ENCODE data around the gene OCA2. TPM values are rescaled to one million over a fixed set of nuclear protein-coding genes. Genes with fewer than 3 reads are reported as not detected.

Gene OCA2
- total and polyA plus RNA-seq, 2 donors from 2014 or later, result 0.45 to 2.5 TPM

DNA sequence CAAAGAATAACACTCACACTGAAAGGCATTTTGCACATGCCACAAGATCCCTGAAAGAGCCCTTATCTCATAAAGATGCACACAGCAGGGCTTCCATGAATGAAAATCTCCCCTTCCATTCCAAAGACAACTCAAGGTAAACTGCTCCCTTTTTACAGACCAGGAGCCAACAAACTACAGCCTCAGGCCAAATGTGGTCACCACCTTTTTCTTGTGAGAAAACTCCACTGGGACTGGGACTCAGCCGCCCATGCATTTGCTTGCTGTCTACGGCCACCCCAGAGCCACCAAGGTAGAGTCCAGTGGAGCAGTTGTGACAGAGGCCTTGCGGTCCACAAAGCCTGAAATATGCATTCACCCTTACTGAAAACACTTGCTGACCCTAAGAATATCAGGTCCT lies 334.8 kb downstream of the OCA2 start:
- H3K9ac ChIP-seq (ENCODE audit: low read length in 3 of 3), result no peak overlapping the region
- no peak for DNase-seq
- H3K36me3 ChIP-seq (ENCODE audit: control insufficient read depth in 2 of 3, insufficient read depth in 3 of 3, low read length in 3 of 3), result no peaks in the 10 kb centered on the region
- no peak overlapping the region for H3K4me3 ChIP-seq (ENCODE audit: low read length in 3 of 3)
- FAIRE-seq, result no peak
- H3K9me3 ChIP-seq (ENCODE audit: control insufficient read depth in 2 of 3, insufficient read depth in 1 of 3, low read length in 3 of 3), result no peaks in the 10 kb centered on the region
- TF ChIP-seq, protein P1, sequence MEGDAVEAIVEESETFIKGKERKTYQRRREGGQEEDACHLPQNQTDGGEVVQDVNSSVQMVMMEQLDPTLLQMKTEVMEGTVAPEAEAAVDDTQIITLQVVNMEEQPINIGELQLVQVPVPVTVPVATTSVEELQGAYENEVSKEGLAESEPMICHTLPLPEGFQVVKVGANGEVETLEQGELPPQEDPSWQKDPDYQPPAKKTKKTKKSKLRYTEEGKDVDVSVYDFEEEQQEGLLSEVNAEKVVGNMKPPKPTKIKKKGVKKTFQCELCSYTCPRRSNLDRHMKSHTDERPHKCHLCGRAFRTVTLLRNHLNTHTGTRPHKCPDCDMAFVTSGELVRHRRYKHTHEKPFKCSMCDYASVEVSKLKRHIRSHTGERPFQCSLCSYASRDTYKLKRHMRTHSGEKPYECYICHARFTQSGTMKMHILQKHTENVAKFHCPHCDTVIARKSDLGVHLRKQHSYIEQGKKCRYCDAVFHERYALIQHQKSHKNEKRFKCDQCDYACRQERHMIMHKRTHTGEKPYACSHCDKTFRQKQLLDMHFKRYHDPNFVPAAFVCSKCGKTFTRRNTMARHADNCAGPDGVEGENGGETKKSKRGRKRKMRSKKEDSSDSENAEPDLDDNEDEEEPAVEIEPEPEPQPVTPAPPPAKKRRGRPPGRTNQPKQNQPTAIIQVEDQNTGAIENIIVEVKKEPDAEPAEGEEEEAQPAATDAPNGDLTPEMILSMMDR (IDR thresholded peaks at IDR 0.05; ENCODE audit: borderline replicate concordance, extremely low read depth, insufficient read depth), result no peak
- intact Hi-C loops (cut with DNase I), result no loop called here
- no peaks in the 10 kb centered on the region for H3K4me1 ChIP-seq (ENCODE audit: control insufficient read depth in 2 of 3, insufficient read depth in 2 of 3, low read depth in 1 of 3, low read length in 3 of 3)
- no peak overlapping the region for H3K27ac ChIP-seq (ENCODE audit: low read depth in 2 of 2, low read length in 2 of 2)
- H3K27me3 ChIP-seq (ENCODE audit: control insufficient read depth, insufficient read depth, low read length), result no peaks in the 10 kb centered on the region

DNA sequence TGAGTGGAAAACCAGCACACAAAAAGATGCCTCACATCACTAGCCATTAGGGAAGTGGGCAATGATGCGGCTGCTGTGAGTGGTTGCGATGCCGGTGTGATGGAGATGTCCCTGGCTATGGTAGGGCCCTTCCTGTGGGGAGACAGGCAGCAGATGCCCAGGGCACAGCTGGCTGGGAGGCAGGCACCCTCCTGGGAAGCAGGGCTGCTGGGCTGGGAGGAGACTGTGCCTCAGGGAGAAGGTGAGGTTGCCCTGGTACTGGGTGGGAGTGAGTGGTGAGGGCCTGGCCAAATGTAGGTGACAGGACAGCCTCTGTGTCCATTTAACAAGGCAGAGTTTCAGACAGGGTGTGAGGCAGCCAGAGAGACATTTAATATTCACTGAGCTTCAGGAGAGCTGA lies 335.6 kb downstream of the OCA2 start:
- DNase-seq (no peak), FAIRE-seq (no peak)
- no peaks in the 10 kb centered on the region for H3K27me3 ChIP-seq (ENCODE audit: control insufficient read depth, insufficient read depth, low read length)
- H3K9ac ChIP-seq (ENCODE audit: low read length in 3 of 3), result no peak overlapping the region
- H3K4me3 ChIP-seq (ENCODE audit: low read length in 3 of 3), result no peak overlapping the region
- no peaks in the 10 kb centered on the region for H3K4me1 ChIP-seq (ENCODE audit: control insufficient read depth in 2 of 3, insufficient read depth in 2 of 3, low read depth in 1 of 3, low read length in 3 of 3)
- TF ChIP-seq, protein P1 (IDR thresholded peaks at IDR 0.05; ENCODE audit: borderline replicate concordance, extremely low read depth, insufficient read depth), result no peak
- H3K36me3 ChIP-seq (ENCODE audit: control insufficient read depth in 2 of 3, insufficient read depth in 3 of 3, low read length in 3 of 3), result no peaks in the 10 kb centered on the region
- intact Hi-C loops (cut with DNase I), result no loop called here
- no peaks in the 10 kb centered on the region for H3K9me3 ChIP-seq (ENCODE audit: control insufficient read depth in 2 of 3, insufficient read depth in 1 of 3, low read length in 3 of 3)
- no peak overlapping the region for H3K27ac ChIP-seq (ENCODE audit: low read depth in 2 of 2, low read length in 2 of 2)

DNA sequence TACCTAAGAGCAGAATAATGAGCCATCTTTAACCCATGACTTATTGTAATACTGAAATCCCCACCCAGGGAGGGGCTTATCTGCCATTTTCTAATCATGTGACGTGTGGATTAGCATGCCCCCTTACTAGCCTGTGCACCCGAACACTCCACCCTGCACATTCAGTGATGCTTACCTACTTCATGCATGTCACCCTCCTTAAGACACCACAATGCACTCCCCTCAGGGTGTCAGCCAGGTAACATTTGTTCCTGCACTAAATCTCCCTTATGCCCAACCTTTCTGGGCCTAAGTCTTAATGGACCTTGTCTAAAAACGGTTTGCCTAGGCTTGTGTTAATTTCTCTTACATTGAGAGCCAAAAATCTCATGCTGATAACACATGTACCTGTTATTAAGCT lies 336.6 kb downstream of the OCA2 start:
- Histone ChIP-seq H3K36me3 (ENCODE audit: control insufficient read depth in 2 of 3, insufficient read depth in 3 of 3, low read length in 3 of 3) (no peaks in the 10 kb centered on the region), H3K9ac (ENCODE audit: low read length in 3 of 3) (no peak overlapping the region), H3K27me3 (ENCODE audit: control insufficient read depth, insufficient read depth, low read length) (no peaks in the 10 kb centered on the region), H3K4me1 (ENCODE audit: control insufficient read depth in 2 of 3, insufficient read depth in 2 of 3, low read depth in 1 of 3, low read length in 3 of 3) (no peaks in the 10 kb centered on the region), H3K9me3 (ENCODE audit: control insufficient read depth in 2 of 3, insufficient read depth in 1 of 3, low read length in 3 of 3) (no peaks in the 10 kb centered on the region), H3K4me3 (ENCODE audit: low read length in 3 of 3) (no peak overlapping the region), H3K27ac (ENCODE audit: low read depth in 2 of 2, low read length in 2 of 2) (no peak overlapping the region)
- intact Hi-C loops (cut with DNase I), result no loop called here
- DNase-seq, result no peak
- TF ChIP-seq, protein P1 (IDR thresholded peaks at IDR 0.05; ENCODE audit: borderline replicate concordance, extremely low read depth, insufficient read depth), result no peak
- FAIRE-seq, result no peak

DNA sequence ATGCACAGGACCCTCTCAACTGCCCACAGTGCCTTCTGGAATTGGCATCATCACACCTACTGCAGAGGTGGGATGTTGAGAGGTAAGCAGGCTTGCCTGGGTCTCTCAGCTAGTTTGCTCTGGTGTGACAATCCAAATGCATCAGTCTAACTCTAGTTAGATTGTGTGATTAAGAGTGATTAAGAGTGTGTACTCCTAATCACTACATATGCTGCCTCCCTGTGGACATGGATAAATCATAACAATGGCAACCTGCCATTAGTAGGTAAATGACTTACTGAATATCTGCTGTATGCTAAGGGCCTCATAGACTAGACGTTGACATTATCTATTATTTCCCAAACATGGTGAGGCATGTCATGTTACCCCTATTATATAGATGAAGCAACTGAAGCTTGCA lies 342.1 kb downstream of the OCA2 start:
- TF ChIP-seq, protein P1 (IDR thresholded peaks at IDR 0.05; ENCODE audit: borderline replicate concordance, extremely low read depth, insufficient read depth), result no peak
- Histone ChIP-seq H3K27me3 (ENCODE audit: control insufficient read depth, insufficient read depth, low read length) (no peaks in the 10 kb centered on the region), H3K36me3 (ENCODE audit: control insufficient read depth in 2 of 3, insufficient read depth in 3 of 3, low read length in 3 of 3) (no peaks in the 10 kb centered on the region), H3K4me3 (ENCODE audit: low read length in 3 of 3) (no peak overlapping the region), H3K4me1 (ENCODE audit: control insufficient read depth in 2 of 3, insufficient read depth in 2 of 3, low read depth in 1 of 3, low read length in 3 of 3) (no peaks in the 10 kb centered on the region), H3K27ac (ENCODE audit: low read depth in 2 of 2, low read length in 2 of 2) (no peak overlapping the region), H3K9me3 (ENCODE audit: control insufficient read depth in 2 of 3, insufficient read depth in 1 of 3, low read length in 3 of 3) (no peaks in the 10 kb centered on the region), H3K9ac (ENCODE audit: low read length in 3 of 3) (no peak overlapping the region)
- DNase-seq (no peak), FAIRE-seq (no peak)
- intact Hi-C loops (cut with DNase I), result no loop called here
